ENCODE measurements around the gene GDF10. TPM values are rescaled to one million over a fixed set of nuclear protein-coding genes. Genes with fewer than 3 reads are reported as not detected.

GDF10 gene
- total and polyA plus RNA-seq, 2 of the 13 experiments (the other 11 are each of a cell fraction or from before 2014, with no cell fraction given), result 0.03 TPM; not detected in 1

GRCh38 chr10:47312663-47312995, 12.6 kb downstream of the GDF10 start (continued):
- no peak for TF ChIP-seq ZNF18 (CRISPR knock-in tag; IDR thresholded peaks at IDR 0.05; ENCODE audit: insufficient replicate concordance)
- TF ChIP-seq POLR2G (IDR thresholded peaks at IDR 0.05; ENCODE audit: low read depth, low read length), result no peak
- TF ChIP-seq MLXIP (CRISPR knock-in tag; IDR thresholded peaks at IDR 0.05; ENCODE audit: borderline replicate concordance), result no peak
- TF ChIP-seq CREM (IDR thresholded peaks at IDR 0.05), result no peak
- no peak for TF ChIP-seq CREM (CRISPR knock-in tag; IDR thresholded peaks at IDR 0.05)
- TF ChIP-seq ZNF367 (CRISPR knock-in tag; IDR thresholded peaks at IDR 0.05; ENCODE audit: borderline replicate concordance), result no peak

GRCh38 chr10:47314416-47314970, 14.5 kb downstream of the GDF10 start:
- no peak for TF ChIP-seq ZBTB33 (CRISPR knock-in tag; IDR thresholded peaks at IDR 0.05)
- POLR2A ChIA-PET, result no interaction called here
- ATAC-seq (no peak), DNase-seq (ENCODE audit: low spot score) (no peak), FAIRE-seq (no peak)
- Histone ChIP-seq H3K36me3 (replicated peaks in 1 of 2; ENCODE audit: control insufficient read depth in 1 of 2, insufficient read depth in 2 of 2, low read length in 2 of 2) (no peaks in the 10 kb centered on the region), H3K27me3 (ENCODE audit: control insufficient read depth in 1 of 2, insufficient read depth in 2 of 2, low read length in 2 of 2) (peaks cover 4 to 10% of the 10 kb centered on the region in 2 experiments; a peak in 2 of 5 replicates), H2AFZ (ENCODE audit: low read length) (no peak overlapping the region), H3K4me1 (ENCODE audit: insufficient read depth, low read length) (no peaks in the 10 kb centered on the region), H3K4me3 (replicated peaks in 1 of 3; ENCODE audit: insufficient read depth in 1 of 3, low read depth in 2 of 3, low read length in 3 of 3) (no peak overlapping the region), H3K9ac (ENCODE audit: insufficient read depth, low read depth, low read length) (no peak overlapping the region), H4K20me1 (ENCODE audit: insufficient read depth, low read length) (no peaks in the 10 kb centered on the region), H3K27ac (ENCODE audit: extremely low read length, insufficient read depth, low read length) (no peak overlapping the region), H3K4me2 (ENCODE audit: low read depth, low read length) (no peak overlapping the region), H3K79me2 (ENCODE audit: insufficient read depth, low read length) (no peaks in the 10 kb centered on the region), H3K9me3 (ENCODE audit: low read length) (no peaks in the 10 kb centered on the region)
- in situ Hi-C loops (cut with HindIII; ENCODE audit: extremely low pct_ligation_motif_present, low pct_unique_long_range_greater_than_20kb), result no loop called here
- WGBS (ENCODE audit: low lambda C conversion rate), result 47% methylated on average over 2 of the region's 9 CpGs
- BruUV-seq (replicated peaks), result no TSS peak
- intact Hi-C loops (cut with micrococcal nuclease; ENCODE audit: unreplicated experiment), result loop anchor here (5.0 kb wide), 1 partner anchor 267 kb away; no protein-coding TSS in a partner anchor
- CTCF ChIA-PET (ENCODE audit: low intra/inter-chr PET ratio, low total read pairs), result no interaction called here

Measured in HepG2 (cell line).